K562 (cell line): ENCODE results near the gene NAPEPLD. TPM values are rescaled to one million over a fixed set of nuclear protein-coding genes. Genes with fewer than 3 reads are reported as not detected.
A peak's percentile ranks its signal among the peaks of the same experiment; 100 is the strongest.

Experiments
- ATAC-seq: fragments of 200-7000 bp; cut with Tn5 transposase; 3 replicates; pipeline ENCODE4 v1.9.1; 2020; ENCODE audit warnings: moderate library complexity
- BruUV-seq: library from RNA; stranded (reverse); fragments of 400-500 nt; replicated peaks from 2 replicates; lab custom pipeline; 2021; lab: Mats Ljungman, UMichigan
- CTCF ChIA-PET: fragments of 300-600 bp; formaldehyde crosslinking; extraction: SDS; loops from one replicate; lab custom pipeline; 2021; ENCODE audit warnings: low intra/inter-chr PET ratio; lab: Yijun Ruan, JAX
- POLR2A ChIA-PET: fragments of 300-600, 350-650 bp; sonication (Branson Sonifier 250); formaldehyde crosslinking; extraction: SDS; loops from one replicate; lab custom pipeline; 2021; ENCODE audit warnings: antibody characterized with exemption, inconsistent platforms; lab: Yijun Ruan, JAX
- DNase-seq, 4 experiments: peaks; one replicate each; pipeline versions ENCODE4 v3.0.0 to v3.0.0-alpha.2; 2011 to 2018; ENCODE audit warnings: low spot score in 3 of 4, mixed read lengths in 3 of 4; ENCODE audit errors: extremely low read depth in 1 of 4
- FAIRE-seq: peaks from 2 replicates; lab custom pipeline; 2011; peaks lifted over from hg19 to GRCh38; lab: Jason Lieb, UNC
- H2AFZ ChIP-seq: 2 replicates; pipeline ENCODE4 v1.6.0; 2011; ENCODE audit warnings: low read depth, low read length, control low read depth, inconsistent platforms
- H3K27ac ChIP-seq: fragments of 200-600 bp; 3 replicates; pipeline ENCODE4 v1.8.0; 2011; ENCODE audit warnings: low read depth, mild to moderate bottlenecking, control low read depth, inconsistent platforms, low read length, moderate library complexity, mixed read lengths; ENCODE audit errors: extremely low read depth
- H3K27me3 ChIP-seq, 2 experiments: fragments of 300-600 bp in 1 of 2; 2 replicates in 1 of 2; 3 replicates in 1 of 2; pipeline versions ENCODE4 v1.6.0 to v1.8.0; 2011; ENCODE audit warnings: inconsistent platforms in 2 of 2, low read length in 2 of 2, mild to moderate bottlenecking in 1 of 2, mixed read lengths in 1 of 2, moderate library complexity in 1 of 2; ENCODE audit not compliant: control insufficient read depth in 2 of 2, insufficient read depth in 2 of 2
- H3K36me3 ChIP-seq: fragments of 300-600 bp; 3 replicates; pipeline ENCODE4 v1.8.0; 2011; ENCODE audit warnings: mild to moderate bottlenecking, low read length, inconsistent platforms; ENCODE audit not compliant: control insufficient read depth, insufficient read depth
- H3K4me1 ChIP-seq, 2 experiments: fragments of 200-600 bp in 1 of 2; replicated peaks in 1 of 2; 2 replicates in 1 of 2; 3 replicates in 1 of 2; pipeline versions ENCODE4 v1.5.1 to v1.8.0; 2011; ENCODE audit warnings: inconsistent platforms in 2 of 2, low read length in 2 of 2, mild to moderate bottlenecking in 1 of 2, mixed read lengths in 1 of 2, moderate library complexity in 1 of 2; ENCODE audit not compliant: control insufficient read depth in 2 of 2, insufficient read depth in 2 of 2
- H3K4me2 ChIP-seq: 2 replicates; pipeline ENCODE4 v1.6.1; 2011; ENCODE audit warnings: low read length, control low read depth, inconsistent platforms, mixed read lengths; ENCODE audit not compliant: insufficient read depth
- H3K4me3 ChIP-seq: fragments of 200-600 bp; sonication (generic), shearing (Covaris generic); 2 replicates; pipeline ENCODE4 v1.5.1; 2016; ENCODE audit warnings: control low read depth, inconsistent platforms
- H3K79me2 ChIP-seq: fragments of 200-600 bp; 3 replicates; pipeline ENCODE4 v1.8.0; 2011; ENCODE audit warnings: low read length, inconsistent platforms; ENCODE audit not compliant: control insufficient read depth, insufficient read depth
- H3K9ac ChIP-seq, 2 experiments: 2 replicates each; pipeline versions ENCODE4 v1.6.0 to v1.6.1; 2011; ENCODE audit warnings: low read depth in 2 of 2, low read length in 2 of 2, control low read depth in 1 of 2, inconsistent platforms in 1 of 2, mild to moderate bottlenecking in 1 of 2, mixed read lengths in 1 of 2; ENCODE audit not compliant: insufficient read depth in 1 of 2
- H3K9me1 ChIP-seq: one replicate; pipeline ENCODE4 v1.6.0; 2011; ENCODE audit warnings: inconsistent platforms, mild to moderate bottlenecking, low read length, moderate library complexity; ENCODE audit not compliant: control insufficient read depth, insufficient read depth
- H3K9me3 ChIP-seq: replicated peaks from 2 replicates; pipeline ENCODE4 v1.5.1; 2011; ENCODE audit warnings: low read depth, low read length, inconsistent platforms; ENCODE audit not compliant: control insufficient read depth, insufficient read depth
- H4K20me1 ChIP-seq: replicated peaks from 2 replicates; pipeline ENCODE4 v1.6.1; 2011; ENCODE audit warnings: low read length, inconsistent platforms, mixed read lengths; ENCODE audit not compliant: control insufficient read depth, insufficient read depth
- ESRRA ChIP-seq: fragments of 450-650 bp; IDR thresholded peaks from 2 replicates; pipeline ENCODE4 v1.6.1; 2014; ENCODE audit warnings: low read depth, mild to moderate bottlenecking, moderate library complexity, borderline replicate concordance
- MEF2D ChIP-seq: conservative IDR thresholded peaks from 2 replicates; pipeline ENCODE4 v1.6.1; 2016; ENCODE audit warnings: low read depth, missing genetic modification characterization, missing compliant biosample characterization
- PHB ChIP-seq: fragments of 250-450 bp; sonication (Bioruptor Pico); IDR thresholded peaks from 2 replicates; pipeline ENCODE4 v1.5.0; 2021
- SMARCB1 ChIP-seq: IDR thresholded peaks from 2 replicates; pipeline ENCODE4 v1.6.1; 2011; ENCODE audit warnings: improper control_type of control experiment, low read depth; ENCODE audit not compliant: insufficient read length
- SREBF1 ChIP-seq: fragments of 150-350 bp; IDR thresholded peaks from 2 replicates; pipeline ENCODE4 v1.6.1; 2014; ENCODE audit warnings: antibody characterized with exemption, low read depth, low read length, borderline replicate concordance
- U2AF1 ChIP-seq: fragments of 200-400 bp; formaldehyde crosslinking; optimal IDR thresholded peaks from 2 replicates; pipeline ENCODE3; 2017; ENCODE audit warnings: mild to moderate bottlenecking, low read depth, low read length, moderate library complexity
- ZNF134 ChIP-seq: fragments of 250-450 bp; sonication (Bioruptor Pico); conservative IDR thresholded peaks from 2 replicates; pipeline ENCODE4 v1.4.0; 2020
- WGBS: fragments of 100-300 bp; shearing (Covaris generic); methylation state at CpG from one replicate; pipeline ENCODE4 v1.1.6; 2016; ENCODE audit warnings: low coverage, mixed read lengths; ENCODE audit not compliant: insufficient coverage; ENCODE audit errors: missing lambda C conversion rate; 5-methylcytosine and 5-hydroxymethylcytosine counted together
- in situ Hi-C: fragments of 300-500 bp; cut with MboI; formaldehyde crosslinking; loops from 4 replicates; pipeline ENCODE4 v1.15.0; 2018; ENCODE audit warnings: inconsistent platforms, mixed read lengths
- intact Hi-C: fragments of 100-400 bp; cut with micrococcal nuclease; formaldehyde crosslinking; loops from 2 replicates; pipeline ENCODE4 v1.14.2; 2022
- polyA plus RNA-seq, 8 experiments: library from polyadenylated mRNA; depleted of rRNA in 4 of 8; stranded (reverse) in 5 of 8; unstranded in 3 of 8; fragments of >200 nt; fragmentation: Nextera tagmentation in 2 of 8; fragmentation: Illumina TruSeq in 1 of 8; extraction: Ambion mirVana in 2 of 8; extraction: Trizol in 1 of 8; gene quantifications; 2 replicates each; pipeline versions ENCODE4 v1.2.1 to v1.2.3, GENCODE V29; 2011 to 2014; ENCODE audit warnings: inconsistent platforms in 1 of 8, missing spikeins in 1 of 8
- total RNA-seq, 7 experiments: library from RNA; depleted of rRNA in 6 of 7; stranded (reverse); fragments of >200 nt in 6 of 7; fragmentation: Illumina TruSeq in 2 of 7; extraction: Trizol in 2 of 7; gene quantifications; 2 replicates each; pipeline versions ENCODE4 v1.2.1 to v1.2.3, GENCODE V29; 2011 to 2021; ENCODE audit warnings: low replicate concordance in 1 of 7

Gene NAPEPLD
- total and polyA plus RNA-seq, 9 of the 15 experiments (the other 6 are each of a cell fraction or from before 2014, with no cell fraction given): 3.2 to 11.0 (median 7.5) TPM

DNA sequence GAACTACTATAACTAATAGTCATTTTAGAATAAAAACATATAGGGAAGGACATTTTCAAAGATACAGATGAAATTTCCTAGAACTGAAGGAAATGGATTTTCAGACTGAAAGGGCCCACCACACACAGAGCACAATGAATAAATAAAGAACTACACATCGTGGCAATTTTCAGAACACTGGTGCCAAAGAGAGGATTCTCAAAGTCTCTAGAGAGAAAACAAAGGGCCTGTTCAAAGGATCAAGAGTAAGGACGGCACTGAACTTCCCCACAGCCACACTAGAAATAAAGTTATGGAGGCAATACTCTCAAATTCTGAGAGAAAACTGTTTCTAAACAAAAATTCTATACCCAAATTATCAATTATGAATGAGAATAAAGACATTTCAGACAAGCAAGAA, 21.9 kb downstream of the NAPEPLD start:
- H3K36me3 ChIP-seq: peaks cover 27% of the 10 kb centered on the region
- no peaks in the 10 kb centered on the region for H3K9me1 ChIP-seq
- H3K27ac ChIP-seq: no peak overlapping the region
- POLR2A ChIA-PET: interaction anchor here (0.9 kb wide), 1 partner anchor 22 kb away, joined by 6 read pairs; the partner anchor contains the start of gene NAPEPLD
- FAIRE-seq: no peak
- no peak overlapping the region for H3K4me3 ChIP-seq
- CTCF ChIA-PET: no interaction called here
- in situ Hi-C loops (no loop called here), intact Hi-C loops (no loop called here)
- ATAC-seq: no peak
- no peak overlapping the region for H3K9ac ChIP-seq
- DNase-seq: no peak
- no peak for TF ChIP-seq MEF2D
- no peak for TF ChIP-seq PHB
- TF ChIP-seq U2AF1: no peak
- TF ChIP-seq ZNF134: no peak
- TF ChIP-seq SMARCB1: no peak
- H2AFZ ChIP-seq: no peak overlapping the region
- WGBS: 54% methylated on average over 2 of the region's 2 CpGs
- H3K79me2 ChIP-seq: no peaks in the 10 kb centered on the region
- no peak overlapping the region for H3K4me2 ChIP-seq
- H3K9me3 ChIP-seq: no peaks in the 10 kb centered on the region
- no peaks in the 10 kb centered on the region for H3K27me3 ChIP-seq
- BruUV-seq: no TSS peak
- H3K4me1 ChIP-seq: peaks cover 3 to 10% of the 10 kb centered on the region in 2 experiments; a peak in 4 of 5 replicates
- no peaks in the 10 kb centered on the region for H4K20me1 ChIP-seq

DNA sequence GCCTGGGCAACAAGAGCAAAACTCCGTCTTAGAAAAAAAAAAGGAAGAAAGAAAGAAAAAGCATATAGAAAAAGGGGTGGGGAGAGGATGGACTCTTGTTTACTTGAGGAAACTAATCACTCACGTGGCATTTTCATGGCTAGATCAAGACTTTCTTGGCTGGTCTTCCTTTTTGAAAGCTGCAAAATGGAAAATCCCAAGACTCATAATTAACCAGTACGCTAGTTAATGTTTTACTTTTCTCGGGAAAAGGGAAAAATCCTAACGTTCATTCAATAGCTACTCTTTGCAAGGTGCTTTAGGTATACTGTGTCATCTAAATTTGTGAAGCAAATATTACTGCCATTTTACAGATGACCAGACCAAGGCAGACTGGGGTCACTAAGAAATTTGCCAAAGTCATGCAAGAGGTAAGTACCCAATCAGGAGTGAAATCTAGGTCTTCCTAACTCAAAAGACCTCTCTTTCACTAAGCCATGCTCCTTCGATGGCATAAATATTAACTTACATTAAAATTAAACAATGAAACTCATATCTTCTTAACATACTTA, 24.4 kb downstream of the NAPEPLD start:
- Histone ChIP-seq H3K4me1 (peaks cover 14 to 35% of the 10 kb centered on the region in 2 experiments), H3K9ac (no peak overlapping the region), H3K9me1 (no peaks in the 10 kb centered on the region), H3K79me2 (no peaks in the 10 kb centered on the region), H3K4me3 (no peak overlapping the region), H3K36me3 (peaks cover 33% of the 10 kb centered on the region), H3K27ac (no peak overlapping the region), H2AFZ (no peak overlapping the region), H3K27me3 (no peaks in the 10 kb centered on the region), H3K9me3 (no peaks in the 10 kb centered on the region), H4K20me1 (0 out of 2 replicates have a peak, but pooled peaks cover 4% of the 10 kb centered on the region), H3K4me2 (no peak overlapping the region)
- BruUV-seq: no TSS peak
- CTCF ChIA-PET: no interaction called here
- intact Hi-C loops: no loop called here
- DNase-seq: no peak
- POLR2A ChIA-PET: interaction anchor here (0.7 kb wide), 1 partner anchor 32 kb away, joined by 3 read pairs; no protein-coding TSS in a partner anchor
- FAIRE-seq: no peak
- in situ Hi-C loops: no loop called here
- no peak for ATAC-seq
- TF ChIP-seq SREBF1 (no peak), ESRRA (peak; percentile 56; the same call in 1 of the 2 replicates)
- WGBS: 72% methylated on average over 6 of the region's 6 CpGs
